ENCODE results near the gene INTS7.
A peak's percentile ranks its signal among the peaks of the same experiment; 100 is the strongest.

The INTS7 gene

GRCh38 chr1:212035123-212035834, at the start of gene INTS7, which contains the start of gene DTL:
Gene INTS7, minus strand, starts transcription at chr1:212035557. Its CDS starts 120 bp downstream, at chr1:212035437.
Gene DTL, plus strand, starts transcription at chr1:212035748. Its CDS starts 143 bp downstream, at chr1:212035891.
- DNase-seq (ENCODE audit: low read depth) = peak; percentile 97
- H3K4me3 ChIP-seq (ENCODE audit: low read depth, low read length) = peak within 1 kb of the TSS; percentile 93

DNA sequence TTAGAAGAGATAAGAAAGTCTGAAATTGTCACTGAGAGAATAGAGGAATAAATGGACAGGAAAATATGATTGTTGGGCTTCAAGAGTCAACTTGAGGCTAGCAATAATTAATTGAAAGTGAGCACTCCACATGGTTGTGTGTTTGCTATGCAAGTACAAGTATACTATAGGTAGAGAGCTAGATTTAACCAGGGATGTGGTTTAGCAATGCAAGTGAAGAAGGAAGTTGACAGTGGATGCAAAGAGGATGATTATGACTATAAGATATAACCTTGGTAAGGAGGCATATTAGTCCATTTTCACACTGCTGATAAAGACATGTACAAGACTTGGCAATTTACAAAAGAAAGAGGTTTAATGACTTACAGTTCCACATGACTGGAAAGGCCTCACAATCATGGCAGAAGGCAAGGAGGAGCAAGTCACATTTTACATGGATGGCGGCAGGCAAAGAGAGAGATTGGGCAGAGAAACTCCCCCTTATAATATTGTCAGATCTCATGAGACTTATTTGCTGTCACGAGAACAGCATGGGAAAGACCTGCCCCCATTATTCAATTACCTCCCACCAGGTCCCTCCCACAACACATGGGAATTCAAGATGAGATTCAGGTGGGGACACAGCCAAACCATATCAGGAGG, 47.5 kb upstream of the INTS7 start:
- DNase-seq (ENCODE audit: low read depth) = no peak
- H3K4me3 ChIP-seq (ENCODE audit: low read depth, low read length) = no peak overlapping the region

DNA sequence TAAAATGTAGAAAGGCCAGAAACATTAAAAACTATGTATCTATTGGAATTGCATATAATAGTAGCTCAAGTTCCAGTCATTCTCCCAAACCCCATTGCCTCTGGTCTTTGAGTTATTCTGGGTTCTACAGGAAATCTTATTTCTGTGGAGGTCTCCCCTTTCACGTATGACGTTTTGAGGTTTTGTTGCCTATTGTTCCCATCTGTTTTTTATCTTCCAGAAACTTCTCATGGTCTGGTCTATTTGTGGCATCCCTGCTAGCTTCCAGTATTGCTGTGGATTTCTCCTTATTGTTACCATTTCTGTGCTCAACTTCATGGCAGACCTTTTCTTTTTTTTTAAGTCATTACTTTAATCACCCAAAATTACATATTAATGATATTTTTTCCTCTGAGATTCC, 43.5 kb upstream of the INTS7 start:
- H3K4me3 ChIP-seq (ENCODE audit: low read depth, low read length) = no peak overlapping the region
- DNase-seq (ENCODE audit: low read depth) = no peak

GRCh38 chr1:212077028-212077427, 41.7 kb upstream of the INTS7 start:
- DNase-seq (ENCODE audit: low read depth) = no peak
- no peak overlapping the region for H3K4me3 ChIP-seq (ENCODE audit: low read depth, low read length)

- no peak for DNase-seq (ENCODE audit: low read depth)
- no peak overlapping the region for H3K4me3 ChIP-seq (ENCODE audit: low read depth, low read length)
Observed at GRCh38 chr1:212074856-212075255, 39.5 kb upstream of the INTS7 start.

DNA sequence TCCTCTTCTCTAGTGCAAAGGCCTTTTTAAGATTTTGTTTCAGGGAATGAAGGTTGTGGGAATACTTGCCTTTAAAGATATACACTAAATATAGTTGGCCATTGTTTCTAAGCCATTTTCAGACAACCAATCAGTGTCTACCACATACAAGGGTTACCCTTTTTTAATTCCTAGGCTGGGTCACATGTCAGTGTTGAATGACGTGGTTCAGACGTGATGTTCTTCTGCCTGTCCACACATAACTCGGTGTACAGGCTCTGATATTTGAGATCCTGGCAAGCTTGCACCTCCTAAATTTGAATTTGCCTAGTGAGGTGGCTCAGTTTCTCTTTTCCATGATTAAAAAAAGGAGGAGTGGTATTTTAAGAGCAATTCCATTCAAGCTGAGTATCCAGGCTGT, 39.0 kb upstream of the INTS7 start:
- no peak overlapping the region for H3K4me3 ChIP-seq (ENCODE audit: low read depth, low read length)
- DNase-seq (ENCODE audit: low read depth) = no peak

DNA sequence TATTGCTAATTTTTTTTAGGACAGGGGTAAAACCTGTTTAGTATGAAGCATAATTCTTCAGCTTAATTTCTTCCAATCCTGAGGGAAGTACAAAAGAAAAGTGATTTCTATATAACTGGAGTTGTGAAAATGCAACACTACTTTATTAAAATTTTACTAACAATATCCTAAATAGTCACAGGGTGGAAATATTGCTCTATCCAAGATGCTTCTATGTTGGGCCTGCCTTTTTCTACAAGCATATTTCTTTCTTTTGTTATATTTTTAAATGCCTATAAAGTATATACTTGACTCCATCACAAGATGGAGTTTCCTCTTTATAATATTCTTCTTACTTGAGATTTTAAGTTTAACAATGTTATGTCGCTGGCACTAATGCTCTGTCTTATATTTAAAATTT, 38.1 kb upstream of the INTS7 start:
- H3K4me3 ChIP-seq (ENCODE audit: low read depth, low read length) = no peak overlapping the region
- no peak for DNase-seq (ENCODE audit: low read depth)

DNA sequence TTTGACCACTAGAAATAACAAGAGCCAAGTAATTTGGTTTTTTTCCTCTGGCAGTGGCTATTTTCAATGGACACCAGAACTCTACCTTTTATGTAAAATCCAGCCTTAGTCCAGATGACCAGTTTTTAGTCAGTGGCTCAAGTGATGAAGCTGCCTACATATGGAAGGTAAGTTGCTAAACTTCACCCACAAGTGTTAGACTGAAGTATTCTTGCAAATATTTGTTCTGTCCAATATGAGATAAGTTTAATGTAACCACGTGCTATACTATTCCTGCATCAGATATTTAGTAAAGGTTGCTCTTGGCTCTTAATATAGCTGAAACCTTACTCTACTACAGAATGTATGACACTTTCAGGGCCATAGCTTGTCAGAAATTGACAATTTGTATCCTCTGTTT, 36.7 kb upstream of the INTS7 start:
- H3K4me3 ChIP-seq (ENCODE audit: low read depth, low read length) = no peak overlapping the region
- DNase-seq (ENCODE audit: low read depth) = no peak

DNA sequence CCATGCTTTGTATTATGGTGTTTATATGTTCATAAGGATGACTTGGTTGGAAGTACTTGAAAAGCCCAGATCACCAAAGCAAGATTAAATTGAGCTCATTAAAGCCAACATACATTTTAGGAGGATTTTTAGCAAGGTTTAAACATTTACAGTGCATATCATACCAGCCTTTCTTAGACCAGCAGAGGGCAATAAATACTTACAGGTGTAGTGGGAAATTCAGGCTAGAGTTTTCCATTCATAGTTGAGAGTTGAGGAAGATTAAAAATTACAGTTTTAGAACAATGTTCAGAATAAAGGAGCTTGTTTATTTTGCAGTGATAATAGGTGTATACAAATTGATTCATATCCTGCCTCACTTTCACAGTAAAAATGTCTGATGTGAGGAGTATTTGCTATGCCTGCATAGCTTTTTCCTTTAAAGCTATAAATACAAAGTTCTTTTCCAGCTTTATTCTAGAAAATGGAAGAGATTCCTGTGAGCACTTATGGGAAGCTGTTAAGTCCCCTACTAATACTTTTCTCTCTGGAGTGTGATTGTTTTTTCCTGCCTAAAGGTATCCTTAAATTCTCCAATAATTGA, 35.5 kb upstream of the INTS7 start:
- no peak overlapping the region for H3K4me3 ChIP-seq (ENCODE audit: low read depth, low read length)
- no peak for DNase-seq (ENCODE audit: low read depth)

- no peak overlapping the region for H3K4me3 ChIP-seq (ENCODE audit: low read depth, low read length)
- DNase-seq (ENCODE audit: low read depth) = no peak
Observed at GRCh38 chr1:212067787-212068186, 32.4 kb upstream of the INTS7 start.

- peak; percentile 7 for DNase-seq (ENCODE audit: low read depth)
- no peak overlapping the region for H3K4me3 ChIP-seq (ENCODE audit: low read depth, low read length)
Observed at GRCh38 chr1:212062832-212063438, 27.6 kb upstream of the INTS7 start.

DNA sequence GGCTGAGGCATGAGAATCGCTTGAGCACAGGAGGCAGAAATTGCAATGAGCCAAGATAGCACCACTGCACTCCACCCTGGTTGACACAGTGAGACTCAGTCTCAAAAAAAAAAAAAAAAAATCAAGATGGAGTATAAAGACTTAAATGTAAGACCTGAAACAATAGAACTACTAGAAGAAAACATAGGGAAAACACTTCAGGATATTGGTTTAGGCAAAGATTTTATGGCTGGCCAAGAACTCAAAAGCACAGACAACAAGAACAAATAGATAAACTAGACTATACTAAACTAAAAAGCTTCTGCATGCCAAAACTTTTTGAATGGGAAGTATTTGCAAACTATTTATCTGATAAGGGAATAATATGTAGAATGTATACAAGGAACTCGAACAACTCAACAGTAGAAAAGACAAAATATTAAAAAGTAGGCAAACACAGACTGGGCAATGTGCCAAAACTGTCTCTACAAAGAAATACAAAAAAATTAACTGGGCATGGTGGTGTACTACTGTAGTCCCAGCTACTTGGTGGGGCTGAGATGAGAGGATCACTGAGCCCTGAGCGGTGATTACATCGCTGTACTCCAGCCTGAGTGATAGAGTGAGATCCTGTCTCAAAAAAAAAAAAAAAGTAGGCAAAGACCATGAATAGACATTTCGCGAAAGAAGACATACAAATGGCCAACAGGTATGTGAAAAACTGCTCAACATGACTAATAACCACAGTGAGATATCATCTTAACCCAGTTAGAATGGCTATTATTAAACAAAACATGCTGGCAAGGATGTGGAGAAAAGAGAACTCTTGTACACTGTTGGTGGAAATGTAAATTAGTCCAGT, 25.5 kb upstream of the INTS7 start:
- no peak for DNase-seq (ENCODE audit: low read depth)
- no peak overlapping the region for H3K4me3 ChIP-seq (ENCODE audit: low read depth, low read length)

GRCh38 chr1:212055333-212055732, 20.0 kb upstream of the INTS7 start:
- H3K4me3 ChIP-seq (ENCODE audit: low read depth, low read length) = no peak overlapping the region
- DNase-seq (ENCODE audit: low read depth) = no peak

DNA sequence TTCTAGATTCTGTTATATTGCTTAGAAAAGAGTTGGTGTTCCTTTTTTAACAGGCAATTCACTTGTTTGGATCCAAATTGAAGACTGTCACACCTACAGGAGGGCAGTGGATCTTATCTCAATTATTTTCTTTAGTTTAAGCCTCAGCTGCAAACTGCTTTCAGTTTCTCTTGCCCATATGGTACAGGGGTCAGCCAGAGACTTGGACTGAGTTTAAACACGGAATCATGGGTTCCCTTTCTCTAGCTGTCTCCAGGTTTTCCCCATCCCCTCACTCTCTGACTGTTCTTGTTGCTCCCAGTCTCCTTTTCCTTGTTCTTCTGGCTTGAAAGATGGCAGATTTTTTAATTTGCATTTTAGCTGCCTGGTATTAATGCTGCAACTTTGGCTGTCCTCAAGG, 18.6 kb upstream of the INTS7 start:
- DNase-seq (ENCODE audit: low read depth) = no peak
- H3K4me3 ChIP-seq (ENCODE audit: low read depth, low read length) = no peak overlapping the region

GRCh38 chr1:212045981-212046380, 10.6 kb upstream of the INTS7 start:
- no peak overlapping the region for H3K4me3 ChIP-seq (ENCODE audit: low read depth, low read length)
- DNase-seq (ENCODE audit: low read depth) = no peak

DNA sequence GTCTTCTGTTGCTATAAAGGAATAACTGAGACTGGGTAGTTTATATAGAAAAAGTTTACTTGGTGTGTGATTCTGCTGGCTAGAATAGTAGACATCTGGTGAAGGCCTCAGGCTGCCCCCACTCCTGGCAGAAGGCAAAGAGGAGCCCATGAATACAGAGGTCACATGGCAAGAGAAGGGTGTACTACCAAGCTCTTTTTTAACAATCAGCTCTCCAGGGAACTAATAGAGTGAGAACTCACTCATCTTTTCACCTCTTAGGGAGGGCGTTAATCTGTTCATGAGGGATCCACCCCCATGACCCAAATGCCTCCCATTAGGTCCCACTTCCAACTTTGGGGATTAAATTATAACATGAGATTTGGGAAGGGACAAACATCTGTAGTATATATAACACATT, 9.5 kb upstream of the INTS7 start:
- no peak overlapping the region for H3K4me3 ChIP-seq (ENCODE audit: low read depth, low read length)
- no peak for DNase-seq (ENCODE audit: low read depth)

DNA sequence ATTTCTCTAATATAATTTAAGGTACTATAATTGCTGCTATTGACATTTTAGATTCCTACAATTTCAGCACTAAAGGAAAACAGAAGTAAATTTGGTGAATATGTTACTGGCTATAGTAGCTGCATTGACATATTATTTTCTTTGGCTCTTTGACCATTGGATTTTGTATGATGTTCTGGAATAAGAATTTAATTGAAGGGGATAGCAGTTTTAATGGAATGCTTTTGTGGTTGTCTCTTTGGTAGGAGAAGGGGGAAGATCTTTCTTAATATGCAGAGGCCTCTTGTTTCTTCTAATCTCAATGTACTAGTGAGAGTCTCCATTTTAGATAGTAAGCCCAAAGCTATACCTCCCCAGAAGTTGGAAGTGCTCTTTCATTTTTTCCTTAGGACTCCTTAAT, 7.1 kb upstream of the INTS7 start:
- DNase-seq (ENCODE audit: low read depth) = no peak
- no peak overlapping the region for H3K4me3 ChIP-seq (ENCODE audit: low read depth, low read length)

- no peak for DNase-seq (ENCODE audit: low read depth)
- H3K4me3 ChIP-seq (ENCODE audit: low read depth, low read length) = no peak overlapping the region
Observed at GRCh38 chr1:212040629-212041412, 5.5 kb upstream of the INTS7 start.

- no peak overlapping the region for H3K4me3 ChIP-seq (ENCODE audit: low read depth, low read length)
- no peak for DNase-seq (ENCODE audit: low read depth)
Observed at GRCh38 chr1:212039622-212040021, 4.3 kb upstream of the INTS7 start.

All from skeletal muscle cell (primary cell).